Hematopoietic multipotent progenitor cell (in vitro differentiated cells): ENCODE results near the gene RIPK3. TPM values are rescaled to one million over a fixed set of nuclear protein-coding genes. Genes with fewer than 3 reads are reported as not detected.

Experiments used
- small RNA-seq: library from RNA; depleted of rRNA; stranded (forward); fragments of <200 nt; gene quantifications from one replicate; pipeline ENCODE3, GENCODE V24; 2012
- total RNA-seq: library from RNA; depleted of rRNA; stranded (reverse); fragments of >200 nt; gene quantifications from one replicate; pipeline ENCODE4 v1.2.3, GENCODE V29; 2012

RIPK3 gene
- total RNA-seq, 1 donor = 20.2 TPM

Small RNA genes within 50 kb of the gene (small RNA-seq; reads per million reads assigned to genes)
- gene RF00026 = not detected

Other genes starting within 250 kb of the RIPK3 start
- 24.8 TPM for gene PCK2, start 245.7 kb downstream of the RIPK3 start, total RNA-seq
- gene DCAF11, start 225.2 kb downstream of the RIPK3 start, total RNA-seq = 138 TPM
- gene NRL, start 225.0 kb downstream of the RIPK3 start, total RNA-seq = 5.7 TPM
- gene FITM1, start 209.3 kb downstream of the RIPK3 start, total RNA-seq = 2.7 TPM
- gene PSME1, start 203.8 kb downstream of the RIPK3 start, total RNA-seq = 153 TPM
- 14.3 TPM for gene EMC9, start 198.4 kb downstream of the RIPK3 start, total RNA-seq
- gene PSME2, start 193.4 kb downstream of the RIPK3 start, total RNA-seq = 38.0 TPM
- gene RNF31, start 192.5 kb downstream of the RIPK3 start, total RNA-seq = 103 TPM
- 112 TPM for gene IRF9, start 178.7 kb downstream of the RIPK3 start, total RNA-seq
- gene REC8, start 167.9 kb downstream of the RIPK3 start, total RNA-seq = 47.1 TPM
- 59.8 TPM for gene IPO4, start 151.2 kb downstream of the RIPK3 start, total RNA-seq
- 64.9 TPM for gene TM9SF1, start 144.6 kb downstream of the RIPK3 start, total RNA-seq
- gene TSSK4, start 134.3 kb downstream of the RIPK3 start, total RNA-seq = under 0.01 TPM
- gene CHMP4A, start 126.5 kb downstream of the RIPK3 start, total RNA-seq = 13.7 TPM
- 21.5 TPM for gene MDP1, start 123.9 kb downstream of the RIPK3 start, total RNA-seq
- gene NEDD8, start 107.6 kb downstream of the RIPK3 start, total RNA-seq = 55.2 TPM
- gene GMPR2, start 107.1 kb downstream of the RIPK3 start, total RNA-seq = 78.9 TPM
- 65.4 TPM for gene TINF2, start 97.4 kb downstream of the RIPK3 start, total RNA-seq
- 1.1 TPM for gene TGM1, start 76.8 kb downstream of the RIPK3 start, total RNA-seq
- 36.9 TPM for gene RABGGTA, start 68.4 kb downstream of the RIPK3 start, total RNA-seq
- 31.0 TPM for gene DHRS1, start 40.2 kb downstream of the RIPK3 start, total RNA-seq
- gene NOP9, start 40.1 kb downstream of the RIPK3 start, total RNA-seq = 28.8 TPM
- gene CIDEB, start 32.0 kb downstream of the RIPK3 start, total RNA-seq = 20.2 TPM
- gene LTB4R2, start 29.9 kb downstream of the RIPK3 start, total RNA-seq = 15.1 TPM
- 13.5 TPM for gene LTB4R, start 28.5 kb downstream of the RIPK3 start, total RNA-seq
- gene ADCY4, start 4.9 kb downstream of the RIPK3 start, total RNA-seq = 3.8 TPM
- gene NFATC4, start 28.2 kb upstream of the RIPK3 start, total RNA-seq = 0.54 TPM
- gene NYNRIN, start 59.0 kb upstream of the RIPK3 start, total RNA-seq = 20.2 TPM
- gene CBLN3, start 89.7 kb upstream of the RIPK3 start, total RNA-seq = 0.54 TPM
- 74.9 TPM for gene KHNYN, start 90.0 kb upstream of the RIPK3 start, total RNA-seq
- gene SDR39U1, start 102.8 kb upstream of the RIPK3 start, total RNA-seq = 39.6 TPM
- not detected for gene CMA1, start 168.3 kb upstream of the RIPK3 start, total RNA-seq
- gene CTSG, start 236.3 kb upstream of the RIPK3 start, total RNA-seq = 7.5 TPM